ENCODE measurements around the gene APCDD1L.

The APCDD1L gene

GRCh38 chr20:58515233-58516212 lies at the start of gene APCDD1L:
Gene APCDD1L (minus strand): TSS chr20:58515399. CDS start chr20:58514707, 692 bp downstream.
- TF ChIP-seq CTCF (IDR thresholded peaks at IDR 0.05; ENCODE audit: control extremely low read depth, extremely low read depth, low read depth, missing control alignments): no peak
- DNase-seq (ENCODE audit: extremely low spot score): no peak
- ChIA-PET CTCF (interaction anchor here (0.8 kb wide), 1 partner anchor 18 kb away, joined by 3 read pairs; no protein-coding TSS in a partner anchor), POLR2A (no interaction called here)

DNA sequence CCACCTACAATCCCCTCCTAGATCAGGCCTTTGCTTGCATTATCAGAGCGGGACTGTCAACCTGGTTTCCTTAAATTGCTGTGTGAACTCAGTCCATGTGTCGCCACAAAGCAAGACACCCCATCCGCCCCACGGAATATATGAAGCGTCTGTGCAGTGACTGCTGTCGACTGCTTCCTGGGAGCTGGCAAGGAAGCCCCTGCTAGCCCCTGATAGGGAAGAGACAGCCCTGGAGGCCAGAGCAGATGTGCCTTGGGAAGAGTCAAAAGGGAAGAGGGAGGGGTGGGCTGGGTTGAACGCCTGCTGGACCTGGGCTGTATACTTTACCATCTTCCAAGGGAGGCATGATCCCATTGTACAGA lies 44.1 kb upstream of the APCDD1L start:
- no peak for TF ChIP-seq CTCF (IDR thresholded peaks at IDR 0.05; ENCODE audit: control extremely low read depth, extremely low read depth, low read depth, missing control alignments)
- DNase-seq (ENCODE audit: extremely low spot score): no peak
- POLR2A ChIA-PET: no interaction called here
- CTCF ChIA-PET: no interaction called here

DNA sequence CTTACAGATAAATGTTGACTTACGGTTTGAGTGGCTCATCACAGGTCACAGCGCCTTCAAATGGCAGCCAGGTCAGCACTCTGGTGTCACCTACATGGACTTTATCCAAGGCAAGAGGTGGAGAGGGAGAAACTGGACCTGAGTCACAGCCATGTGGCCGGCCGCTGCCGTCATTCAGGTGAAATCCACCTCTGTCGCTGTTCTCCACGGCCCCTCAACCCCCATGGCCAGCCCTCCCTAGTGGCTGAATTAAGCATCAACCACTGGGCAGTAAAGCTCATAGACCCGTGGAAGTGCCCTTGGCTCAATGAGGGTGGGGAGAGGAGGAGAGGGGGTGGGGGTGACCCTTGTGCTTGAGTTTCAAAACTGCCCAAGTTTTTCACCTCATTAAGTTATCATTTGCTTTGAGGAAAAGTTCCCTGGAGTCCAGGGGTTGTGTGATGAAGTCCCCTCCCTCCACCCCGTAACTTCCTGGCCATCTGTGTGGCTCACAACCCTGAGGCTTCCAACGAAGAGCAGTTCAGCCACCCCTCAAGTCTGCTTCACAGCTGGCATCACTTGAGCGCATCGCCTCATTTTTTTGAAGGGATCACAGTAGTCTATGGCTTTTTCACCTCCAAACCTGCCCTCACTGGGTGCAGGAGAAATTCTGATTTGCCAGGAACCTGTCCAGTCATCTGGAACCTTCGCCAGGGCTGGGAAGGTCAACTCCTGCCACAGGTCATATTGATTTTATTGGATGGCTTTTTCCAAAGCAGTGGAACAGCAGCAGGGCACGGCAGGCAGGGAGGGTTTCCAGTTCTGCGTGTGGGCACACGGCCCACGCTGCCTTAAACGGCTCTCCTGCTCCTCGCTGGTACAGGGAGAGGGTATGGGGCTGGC lies 43.5 kb upstream of the APCDD1L start:
- CTCF ChIA-PET: no interaction called here
- POLR2A ChIA-PET: no interaction called here
- no peak for DNase-seq (ENCODE audit: extremely low spot score)
- TF ChIP-seq CTCF (IDR thresholded peaks at IDR 0.05; ENCODE audit: control extremely low read depth, extremely low read depth, low read depth, missing control alignments): no peak

- POLR2A ChIA-PET: no interaction called here
- CTCF ChIA-PET: no interaction called here
Observed at GRCh38 chr20:58557733-58558342, 42.6 kb upstream of the APCDD1L start.

DNA sequence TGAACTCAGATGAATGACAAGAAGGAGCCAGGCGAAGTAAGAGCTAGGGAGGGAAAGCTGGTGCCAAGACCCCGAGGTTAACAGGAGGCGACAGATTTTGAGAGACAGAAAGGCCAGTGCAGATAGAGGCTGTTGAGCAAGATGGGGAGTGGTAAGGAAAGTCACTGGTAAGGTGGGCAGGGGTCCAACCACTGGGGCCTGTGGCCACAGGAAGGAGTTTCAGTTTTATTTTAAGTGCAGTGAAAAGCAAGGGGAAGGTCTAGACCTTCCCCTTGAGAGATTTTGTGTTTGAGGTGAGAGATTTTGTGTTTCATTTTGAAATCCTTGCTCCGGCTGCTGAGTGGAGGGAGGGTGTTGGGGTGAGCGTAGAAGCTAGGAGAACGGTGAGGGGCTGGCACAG lies 41.8 kb upstream of the APCDD1L start:
- TF ChIP-seq CTCF (IDR thresholded peaks at IDR 0.05; ENCODE audit: control extremely low read depth, extremely low read depth, low read depth, missing control alignments): no peak
- DNase-seq (ENCODE audit: extremely low spot score): no peak
- POLR2A ChIA-PET: no interaction called here
- CTCF ChIA-PET: no interaction called here

More at GRCh38 chr20:58557733-58558342, 42.6 kb upstream of the APCDD1L start:
- no peak for TF ChIP-seq CTCF (IDR thresholded peaks at IDR 0.05; ENCODE audit: control extremely low read depth, extremely low read depth, low read depth, missing control alignments)
- DNase-seq (ENCODE audit: extremely low spot score): no peak

Data from GM10248 (cell line).